ENCODE data around the gene IFT20. TPM values are rescaled to one million over a fixed set of nuclear protein-coding genes. Genes with fewer than 3 reads are reported as not detected.

IFT20 gene
- total and polyA plus RNA-seq, 10 of the 15 experiments (the other 5 are each of a cell fraction or from before 2014, with no cell fraction given): 9.4 to 38.2 (median 19.1) TPM

GRCh38 chr17:28335201-28335958 is at the start of gene IFT20, which contains the start of gene TNFAIP1 (continued):
- TF ChIP-seq ZBTB4 (CRISPR knock-in tag; IDR thresholded peaks at IDR 0.05) (peak; percentile 90), BCL11A (IDR thresholded peaks at IDR 0.05; ENCODE audit: low read depth, low read length) (0 out of 2 replicates have a peak, but pooled peaks have one; percentile 41), BACH1 (IDR thresholded peaks at IDR 0.05; ENCODE audit: borderline replicate concordance) (no peak; the same call in 1 of the 2 replicates), SUZ12 (IDR thresholded peaks at IDR 0.05; ENCODE audit: unreplicated experiment) (no peak), E2F8 (IDR thresholded peaks at IDR 0.05; ENCODE audit: low read depth, partially characterized antibody) (peak; percentile 88), JUNB (IDR thresholded peaks at IDR 0.05) (peak; percentile 42), RBBP5 (conservative IDR thresholded peaks at IDR 0.05) (no peak), E4F1 (IDR thresholded peaks at IDR 0.05; ENCODE audit: borderline replicate concordance, partially characterized antibody) (peak; percentile 55), EP300 (IDR thresholded peaks at IDR 0.05; ENCODE audit: borderline replicate concordance in 1 of 2, control insufficient read depth in 1 of 2, low read depth in 2 of 2, low read length in 2 of 2) (0 out of 4 replicates have a peak, but pooled peaks of 1 of the 2 experiments have one; percentile 34), IRF3 (IDR thresholded peaks at IDR 0.05) (peak; percentile 6; the same call in 1 of the 2 replicates), ZBED1 (IDR thresholded peaks at IDR 0.05; ENCODE audit: borderline replicate concordance) (no peak), POLR2A (IDR thresholded peaks at IDR 0.05; ENCODE audit: low read depth, low read length) (peak; percentile 93), PKNOX1 (IDR thresholded peaks at IDR 0.05) (peak; percentile 79), CHD2 (IDR thresholded peaks at IDR 0.05; ENCODE audit: borderline replicate concordance, low read depth, low read length) (peak; percentile 93), SUPT20H (IDR thresholded peaks at IDR 0.05; ENCODE audit: borderline replicate concordance, control insufficient read depth, low read depth, low read length) (no peak)
